GM19452 (cell line): ENCODE results near the gene NRG2.

Source experiments
- ATAC-seq: cut with Tn5 transposase; IDR thresholded peaks from one replicate; pipeline ENCODE4 v1.9.1; 2021; ENCODE audit not compliant: unreplicated experiment

Gene NRG2

GRCh38 chr5:139863855-139864558 is 179.1 kb downstream of the NRG2 start:
- ATAC-seq: no peak

GRCh38 chr5:139863361-139863760 is 179.7 kb downstream of the NRG2 start:
- no peak for ATAC-seq

GRCh38 chr5:139862803-139863202 is 180.3 kb downstream of the NRG2 start:
- no peak for ATAC-seq

- ATAC-seq: peak; percentile 48
Observed at GRCh38 chr5:139862313-139862712, 180.8 kb downstream of the NRG2 start.

GRCh38 chr5:139861889-139862207 is 181.3 kb downstream of the NRG2 start:
- no peak for ATAC-seq

GRCh38 chr5:139861021-139861888 is 181.8 kb downstream of the NRG2 start:
- ATAC-seq: no peak

GRCh38 chr5:139859013-139859412 is 184.1 kb downstream of the NRG2 start:
- ATAC-seq: no peak

- ATAC-seq: no peak
Observed at GRCh38 chr5:139856714-139857113, 186.4 kb downstream of the NRG2 start.

GRCh38 chr5:139855946-139856540 is 187.1 kb downstream of the NRG2 start:
- ATAC-seq: no peak

- no peak for ATAC-seq
Observed at GRCh38 chr5:139855451-139855850, 187.6 kb downstream of the NRG2 start.

- no peak for ATAC-seq
Observed at GRCh38 chr5:139854953-139855352, 188.1 kb downstream of the NRG2 start.

- no peak for ATAC-seq
Observed at GRCh38 chr5:139854029-139854605, 189.0 kb downstream of the NRG2 start.

GRCh38 chr5:139852696-139853095 is 190.4 kb downstream of the NRG2 start:
- ATAC-seq: no peak

- ATAC-seq: no peak
Observed at GRCh38 chr5:139851558-139851957, 191.5 kb downstream of the NRG2 start.

GRCh38 chr5:139850423-139851016 is 192.6 kb downstream of the NRG2 start:
- no peak for ATAC-seq

GRCh38 chr5:139849942-139850341 is 193.2 kb downstream of the NRG2 start:
- ATAC-seq: no peak

GRCh38 chr5:139849501-139849900 is 193.6 kb downstream of the NRG2 start:
- ATAC-seq: no peak

GRCh38 chr5:139848508-139849100 is 194.5 kb downstream of the NRG2 start:
- ATAC-seq: no peak

- ATAC-seq: peak; percentile 78
Observed at GRCh38 chr5:139847790-139848507, 195.2 kb downstream of the NRG2 start.

GRCh38 chr5:139847091-139847490 is 196.0 kb downstream of the NRG2 start:
- ATAC-seq: no peak
